ENCODE results near the gene WDR36. TPM values are rescaled to one million over a fixed set of nuclear protein-coding genes. Genes with fewer than 3 reads are reported as not detected.

Gene WDR36
- total and polyA plus RNA-seq, 10 donors, result 7.9 to 36.1 (median 27.0) TPM

GRCh38 chr5:111122398-111122797 is 30.2 kb downstream of the WDR36 start:
- Histone ChIP-seq H3K4me3 (no peak overlapping the region), H3K27ac (no peak overlapping the region), H3K36me3 (peaks cover 0 to 100% (median 85%) of the 10 kb centered on the region in 6 donors), H3K4me1 (no peaks in the 10 kb centered on the region), H3K27me3 (replicated peaks in 1 of 7) (no peaks in the 10 kb centered on the region), H3K9me3 (no peaks in the 10 kb centered on the region)
- WGBS, 5 donors, result 48 to 96% (median 64%) methylated on average over 2 of the region's 2 CpGs
- DNase-seq, result no peak
- intact Hi-C loops (cut with DNase I; ENCODE audit: low total_unique reads), result no loop called here
- no peak for TF ChIP-seq POLR2AphosphoS5 (IDR thresholded peaks at IDR 0.05)
- no peak for TF ChIP-seq POLR2A (IDR thresholded peaks at IDR 0.05)
- TF ChIP-seq CTCF (IDR thresholded peaks at IDR 0.05 in 8 of 11, conservative IDR thresholded peaks at IDR 0.05 in 3 of 11), result no peak

DNA sequence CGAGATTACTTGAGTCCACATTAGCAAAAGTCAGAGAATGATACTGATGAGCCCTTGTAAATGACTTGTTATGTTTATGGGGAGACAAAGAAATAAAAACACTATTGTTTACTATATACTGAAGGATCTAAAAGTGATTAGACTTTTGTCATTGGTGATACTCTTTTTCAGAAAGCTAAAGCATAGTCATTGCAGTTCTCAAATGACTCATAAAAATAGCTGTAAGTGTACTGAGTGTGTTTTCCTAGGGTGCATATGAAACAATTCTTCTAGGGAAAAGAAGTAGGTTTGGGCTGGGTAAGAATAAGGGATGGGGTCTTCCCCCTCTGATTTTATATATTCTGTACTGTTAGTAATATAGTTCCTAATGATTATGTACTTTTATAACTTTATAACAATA is 32.6 kb downstream of the WDR36 start:
- TF ChIP-seq POLR2AphosphoS5 (IDR thresholded peaks at IDR 0.05) (no peak), POLR2A (IDR thresholded peaks at IDR 0.05) (no peak), CTCF (IDR thresholded peaks at IDR 0.05 in 8 of 11, conservative IDR thresholded peaks at IDR 0.05 in 3 of 11) (no peak)
- no peaks in the 10 kb centered on the region for H3K27me3 ChIP-seq (replicated peaks in 1 of 7)
- H3K9me3 ChIP-seq, result no peaks in the 10 kb centered on the region
- 85 to 100% (median 90%) methylated on average over 1 of the region's 1 CpG for WGBS, 5 donors
- no peaks in the 10 kb centered on the region for H3K4me1 ChIP-seq
- DNase-seq, result no peak
- intact Hi-C loops (cut with DNase I; ENCODE audit: low total_unique reads), result no loop called here
- H3K36me3 ChIP-seq, result peaks cover 0 to 98% (median 70%) of the 10 kb centered on the region in 6 donors
- H3K4me3 ChIP-seq, result no peak overlapping the region
- no peak overlapping the region for H3K27ac ChIP-seq

GRCh38 chr5:111126896-111127295 is 34.7 kb downstream of the WDR36 start:
- no peak for TF ChIP-seq POLR2AphosphoS5 (IDR thresholded peaks at IDR 0.05)
- no peak for TF ChIP-seq POLR2A (IDR thresholded peaks at IDR 0.05)
- TF ChIP-seq CTCF (IDR thresholded peaks at IDR 0.05 in 8 of 11, conservative IDR thresholded peaks at IDR 0.05 in 3 of 11), result no peak
- 88 to 99% (median 95%) methylated on average over 3 of the region's 3 CpGs for WGBS, 5 donors
- H3K4me3 ChIP-seq, result no peak overlapping the region
- no peaks in the 10 kb centered on the region for H3K27me3 ChIP-seq (replicated peaks in 1 of 7)
- no peak for DNase-seq
- intact Hi-C loops (cut with DNase I; ENCODE audit: low total_unique reads), result no loop called here
- H3K9me3 ChIP-seq, result no peaks in the 10 kb centered on the region
- peaks cover 0 to 79% (median 51%) of the 10 kb centered on the region in 6 donors for H3K36me3 ChIP-seq
- H3K4me1 ChIP-seq, result no peaks in the 10 kb centered on the region
- no peak overlapping the region for H3K27ac ChIP-seq

- Histone ChIP-seq H3K27ac (no peak overlapping the region), H3K36me3 (peaks cover 0 to 72% (median 44%) of the 10 kb centered on the region in 6 donors), H3K9me3 (no peaks in the 10 kb centered on the region), H3K27me3 (replicated peaks in 1 of 7) (no peaks in the 10 kb centered on the region), H3K4me3 (no peak overlapping the region), H3K4me1 (no peaks in the 10 kb centered on the region)
- intact Hi-C loops (cut with DNase I; ENCODE audit: low total_unique reads), result no loop called here
- DNase-seq, result no peak
- TF ChIP-seq POLR2A (IDR thresholded peaks at IDR 0.05) (no peak), POLR2AphosphoS5 (IDR thresholded peaks at IDR 0.05) (no peak), CTCF (IDR thresholded peaks at IDR 0.05 in 8 of 11, conservative IDR thresholded peaks at IDR 0.05 in 3 of 11) (no peak)
- WGBS, 5 donors, result 89 to 98% (median 92%) methylated on average over 3 of the region's 3 CpGs
Measured at GRCh38 chr5:111127453-111128195, 35.5 kb downstream of the WDR36 start.
